HTERT RPE-1 (cell line): ENCODE data around the gene KCTD20.
"Not testable (repeated sequence)": the region's sequence is repeated elsewhere in the genome, so short reads cannot be mapped to it uniquely, and the experiment has no call there.

Source experiments
- in situ Hi-C: fragments of 300-500 bp; cut with MboI; formaldehyde crosslinking; loops from 4 replicates; pipeline ENCODE4 v1.14.3; 2020; ENCODE audit warnings: low sequenced_read_pairs

The KCTD20 gene

DNA sequence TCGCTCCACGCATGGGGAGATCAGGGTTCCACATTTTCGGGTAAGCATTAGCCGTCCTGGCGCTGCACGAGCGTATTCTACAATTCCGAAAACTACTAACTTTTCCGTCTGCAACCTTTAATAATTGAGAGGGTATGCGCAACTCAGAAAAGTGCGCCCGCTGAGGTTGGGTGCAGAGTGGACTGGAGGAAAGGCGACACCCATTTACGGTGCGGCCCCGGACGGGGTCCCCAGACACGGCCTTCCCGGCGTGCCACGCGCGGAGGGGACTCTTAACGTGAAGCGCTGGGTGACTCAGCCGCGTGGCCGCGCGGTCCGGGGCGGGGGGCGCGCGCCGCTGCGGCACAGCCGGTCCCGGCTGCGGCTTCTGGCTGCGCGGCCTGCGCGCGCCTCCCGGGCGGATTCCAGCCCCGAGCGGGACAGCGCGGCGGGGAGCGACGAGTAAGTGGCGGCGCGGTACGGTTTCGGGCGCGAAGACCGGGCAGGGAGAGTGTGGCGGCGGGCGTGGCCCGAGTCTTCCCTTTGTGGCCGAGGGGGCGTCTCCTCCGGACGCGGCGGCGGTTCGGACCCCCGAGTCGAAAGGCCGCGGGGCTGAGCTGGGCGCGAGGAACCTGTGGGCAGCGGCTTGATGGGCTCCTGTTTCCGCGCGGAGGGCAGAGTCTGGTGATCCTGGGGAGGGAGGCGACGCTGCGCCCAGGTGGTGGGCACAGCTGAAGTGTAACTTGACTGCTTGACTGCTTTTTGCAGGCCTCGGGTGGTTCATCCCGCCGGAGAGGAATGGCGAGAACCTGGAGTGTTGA, at the start of gene KCTD20, which contains the start of gene PXT1:
KCTD20 (plus strand) TSS at position 330 of the 800 bp plus-strand sequence. CDS start 27,098 bp downstream, outside the sequence.
PXT1 (minus strand) TSS at position 184 of the 800 bp plus-strand sequence. CDS start 16,772 bp downstream, outside the sequence.
- in situ Hi-C loops = no loop called here

DNA sequence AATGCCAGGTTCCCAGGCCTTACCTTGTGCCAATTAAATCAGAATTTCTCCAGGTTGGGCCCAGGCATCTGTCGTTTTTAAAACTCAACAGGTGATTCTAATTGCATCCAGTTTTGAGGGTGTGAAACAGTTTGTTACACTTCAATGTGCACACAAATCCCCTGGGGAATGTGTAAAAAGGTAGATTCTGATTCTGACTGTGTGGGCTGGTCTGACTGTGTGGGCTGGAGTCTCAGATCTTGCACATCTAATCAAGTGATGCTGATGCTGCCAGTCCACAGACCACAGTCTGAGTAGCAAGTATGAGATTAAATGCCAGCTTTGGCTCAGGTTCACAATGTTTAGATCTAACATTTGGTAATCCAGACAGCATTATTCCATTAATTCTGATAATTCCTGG, 42.8 kb upstream of the KCTD20 start:
- in situ Hi-C loops = no loop called here

- in situ Hi-C loops = no loop called here
Measured at GRCh38 chr6:36402481-36402880, 40.3 kb upstream of the KCTD20 start.

GRCh38 chr6:36404164-36404563, 38.6 kb upstream of the KCTD20 start:
- in situ Hi-C loops = no loop called here

- in situ Hi-C loops = not testable (repeated sequence)
Measured at GRCh38 chr6:36409718-36410117, 33.1 kb upstream of the KCTD20 start.

DNA sequence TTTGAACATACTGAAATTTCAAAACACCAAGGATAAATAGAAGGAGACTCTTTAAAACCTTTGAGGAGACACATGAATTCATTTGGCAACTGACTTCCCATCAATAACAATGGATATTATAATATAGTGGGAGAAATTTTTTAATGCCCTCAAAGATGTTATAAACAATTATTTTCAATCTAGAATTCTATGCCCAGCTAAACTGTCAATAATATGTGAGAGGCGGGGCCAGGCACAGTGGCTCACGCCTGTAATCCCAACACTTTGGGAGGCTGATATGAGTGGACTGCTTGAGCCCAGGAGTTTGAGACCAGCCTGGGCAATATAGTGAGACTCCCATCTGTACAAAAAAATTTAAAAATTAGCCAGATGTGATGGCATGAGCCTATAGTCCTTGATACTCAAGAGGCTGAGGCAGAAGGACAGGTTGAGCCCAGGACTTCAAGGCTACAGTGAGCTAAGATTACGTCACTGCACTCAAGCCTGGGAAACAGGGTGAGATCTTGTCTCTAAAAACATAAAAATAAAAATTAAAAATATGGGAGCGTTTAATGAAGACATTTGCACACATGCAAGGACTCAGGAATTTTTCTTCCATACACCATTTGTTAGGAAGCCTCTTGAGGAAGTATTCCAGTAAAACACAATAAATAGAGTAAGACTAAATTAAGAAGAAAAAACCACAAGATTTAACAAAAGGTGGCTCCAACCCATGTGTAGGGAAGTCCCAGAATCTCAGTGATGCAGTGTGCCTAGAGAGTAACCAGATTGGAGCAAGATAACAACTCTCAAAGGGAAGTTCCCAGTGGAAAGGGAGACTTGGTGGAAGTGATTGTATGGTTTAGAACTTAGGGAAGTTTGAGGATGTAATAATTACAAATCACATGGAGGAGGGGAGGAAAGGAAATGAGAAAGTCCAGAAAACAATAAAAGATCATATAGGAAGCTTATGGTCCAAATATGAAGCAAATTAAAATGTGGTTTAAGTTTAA, 29.0 kb upstream of the KCTD20 start:
- in situ Hi-C loops = no loop called here

- in situ Hi-C loops = no loop called here
Measured at GRCh38 chr6:36414481-36414880, 28.3 kb upstream of the KCTD20 start.

DNA sequence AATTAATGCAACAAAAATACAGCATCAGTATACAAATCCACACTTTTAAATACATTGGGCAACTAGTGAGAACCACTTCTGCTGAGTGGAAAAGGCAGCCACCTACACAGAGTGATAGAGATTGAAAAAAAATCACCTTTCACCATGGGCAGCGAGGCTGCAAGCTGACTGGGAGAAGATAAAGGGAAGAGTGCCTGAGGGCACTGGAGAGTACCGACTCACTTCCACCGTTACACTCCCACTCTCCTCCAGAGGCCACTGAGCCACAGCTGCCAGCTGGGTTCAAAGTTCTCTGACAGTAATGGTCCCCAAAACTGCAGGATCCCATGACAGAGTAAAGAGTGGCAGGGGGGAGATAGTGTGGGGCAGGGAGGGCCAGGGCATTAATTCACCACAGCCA, 24.2 kb upstream of the KCTD20 start:
- in situ Hi-C loops = no loop called here

- in situ Hi-C loops = no loop called here
Measured at GRCh38 chr6:36419310-36419709, 23.5 kb upstream of the KCTD20 start.

DNA sequence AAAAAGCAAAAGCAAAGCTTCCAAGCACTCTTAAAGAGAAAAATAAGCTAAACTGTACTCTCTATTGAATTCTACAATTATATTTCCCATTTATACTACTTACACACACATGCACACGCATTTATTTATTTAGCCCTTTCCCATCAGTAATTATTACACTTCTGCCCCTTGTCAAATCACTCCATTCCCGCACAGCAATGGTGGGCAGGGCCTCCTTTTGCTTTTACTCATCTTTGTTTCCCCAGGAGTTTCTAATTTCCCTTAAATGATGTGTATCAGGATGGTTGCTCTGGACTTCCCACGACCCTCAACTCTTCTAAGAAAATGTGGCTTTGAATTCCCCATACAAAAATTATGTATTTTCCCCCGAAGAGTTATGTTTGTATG, 20.1 kb upstream of the KCTD20 start:
- in situ Hi-C loops = no loop called here

DNA sequence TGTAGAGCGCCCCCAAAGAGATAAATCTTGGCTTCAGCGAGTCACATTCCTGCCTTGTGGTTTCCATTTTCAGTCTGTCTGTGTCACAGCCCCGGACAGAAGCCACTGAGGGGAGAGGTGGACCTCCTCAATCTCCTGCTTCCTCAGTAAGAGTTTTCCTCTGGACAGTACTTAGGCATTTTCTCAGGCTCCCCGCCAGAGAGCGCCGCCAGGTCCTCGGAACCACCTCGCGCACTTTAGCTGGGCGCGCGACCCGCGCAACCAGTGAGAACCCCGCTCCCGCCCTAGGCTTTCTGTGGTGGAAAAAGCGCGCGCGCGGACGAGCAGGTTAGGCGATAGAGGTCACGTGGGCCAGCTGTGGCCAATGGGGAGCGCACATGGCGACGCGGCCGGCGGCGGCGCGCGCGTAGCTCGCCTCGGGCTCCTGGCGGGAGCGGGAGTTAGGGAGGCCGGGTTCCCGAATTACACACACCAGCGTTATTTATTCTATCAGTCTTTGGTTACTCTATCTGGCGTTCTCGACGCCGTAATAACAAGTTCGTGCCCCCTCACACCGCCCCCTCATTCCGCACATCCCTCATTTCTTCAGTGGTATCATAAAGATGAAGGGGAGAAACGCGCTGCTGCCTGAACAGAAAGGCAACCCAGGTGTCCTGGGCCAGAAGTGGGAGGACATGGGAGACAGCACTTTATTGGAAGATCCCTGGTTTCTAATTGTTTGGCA, 19.5 kb upstream of the KCTD20 start:
- in situ Hi-C loops = no loop called here

DNA sequence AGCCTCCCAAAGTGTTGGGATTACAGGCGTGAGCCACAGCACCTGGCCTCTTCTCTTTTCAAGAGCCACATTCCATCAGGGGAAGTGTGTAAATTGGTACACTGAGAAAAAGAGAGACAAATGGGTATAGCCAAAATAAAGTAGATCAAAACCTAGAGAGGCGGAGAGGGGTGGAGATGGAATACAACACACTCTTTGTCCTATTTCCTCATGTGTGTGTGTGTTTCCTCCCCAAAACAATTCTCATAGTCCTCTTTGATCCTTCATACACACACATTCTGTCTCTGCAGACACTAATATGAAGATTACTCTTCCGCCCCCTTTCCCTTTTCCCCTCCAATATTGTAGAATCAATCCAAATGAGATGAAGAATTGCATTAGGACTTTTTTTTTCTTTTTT, 16.2 kb upstream of the KCTD20 start:
- in situ Hi-C loops = no loop called here

DNA sequence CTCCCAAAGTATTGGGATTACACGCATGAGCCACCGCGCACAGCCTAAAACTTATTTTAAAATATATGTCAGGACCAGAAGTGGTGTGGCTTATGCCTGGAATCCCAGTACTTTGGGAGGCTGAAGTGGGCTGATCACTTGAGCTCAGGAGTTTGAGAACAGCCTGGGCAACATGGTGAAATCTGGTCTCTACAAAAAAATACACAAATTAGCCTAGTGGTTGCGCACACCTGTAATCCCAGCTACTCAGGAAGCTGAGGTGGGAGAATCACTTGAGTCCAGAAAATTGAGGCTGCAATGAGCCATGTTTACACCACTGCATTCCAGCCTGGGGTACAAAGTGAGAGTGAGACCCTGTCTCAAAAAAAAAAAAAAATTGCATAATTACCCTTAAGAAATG, 13.9 kb upstream of the KCTD20 start:
- in situ Hi-C loops = no loop called here

- in situ Hi-C loops = no loop called here
Measured at GRCh38 chr6:36430351-36430750, 12.4 kb upstream of the KCTD20 start.

DNA sequence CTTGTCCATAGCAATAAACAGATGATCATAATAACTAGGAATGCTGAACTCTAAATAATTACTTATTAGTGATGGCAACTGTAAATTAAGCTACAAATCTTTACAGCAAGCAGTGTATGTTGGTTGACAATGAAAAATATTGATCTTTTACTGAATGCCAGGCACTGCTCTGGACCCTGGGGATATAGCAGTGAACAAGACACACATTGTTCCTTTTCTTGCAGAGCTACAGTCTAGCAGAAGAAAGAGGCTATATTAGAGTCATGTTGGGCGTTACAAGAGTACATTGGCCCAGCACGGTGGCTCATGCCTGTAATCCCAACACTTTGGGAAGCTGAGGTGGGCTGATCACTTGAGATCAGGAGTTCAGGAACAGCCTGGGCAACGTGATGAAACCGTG, 11.6 kb upstream of the KCTD20 start:
- in situ Hi-C loops = no loop called here

DNA sequence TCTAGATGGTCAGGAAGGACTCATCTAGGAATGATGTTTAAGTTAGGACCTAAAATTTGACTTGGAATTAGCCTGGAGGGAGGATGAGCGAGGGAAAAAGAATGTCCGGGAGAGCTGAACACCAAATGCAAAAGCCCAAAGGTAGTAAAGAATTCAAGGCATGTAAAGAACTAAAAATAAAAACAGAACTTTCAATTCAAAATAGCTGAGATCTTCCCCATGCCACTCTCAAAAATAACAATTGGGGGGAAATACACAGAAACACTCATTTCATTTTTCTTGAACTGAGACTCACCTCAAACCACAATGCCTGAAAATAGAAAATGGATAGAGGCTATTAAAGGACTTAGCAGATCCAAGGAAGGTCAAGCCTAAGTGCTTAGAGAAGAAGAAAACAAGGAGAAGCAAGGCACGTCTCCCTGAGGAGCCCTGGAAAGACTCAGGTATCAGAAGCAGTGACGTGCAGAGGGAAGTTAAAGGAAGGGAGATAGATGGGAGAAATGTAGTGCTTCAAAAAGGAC, 10.6 kb upstream of the KCTD20 start:
- in situ Hi-C loops = no loop called here

DNA sequence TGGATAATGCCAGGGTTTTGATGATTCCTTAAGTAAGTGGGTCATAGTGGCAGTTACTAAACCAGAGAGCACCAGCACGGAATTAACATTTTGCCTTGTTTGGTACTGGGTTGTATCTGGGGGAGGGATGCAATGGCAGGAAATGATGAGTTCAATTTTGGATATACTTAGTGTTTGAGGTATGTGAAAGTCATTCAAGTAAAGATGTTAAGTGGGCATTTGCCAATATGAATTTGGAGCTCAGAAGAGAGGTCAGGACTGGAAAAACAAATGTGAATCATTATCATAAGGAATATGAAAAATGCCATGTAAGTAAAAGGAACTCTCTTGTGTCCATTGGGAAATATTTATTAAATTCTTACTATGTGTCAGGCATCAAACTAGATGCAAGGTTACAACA, 6.3 kb upstream of the KCTD20 start:
- in situ Hi-C loops = no loop called here

GRCh38 chr6:36441307-36441894, 1.4 kb upstream of the KCTD20 start:
- in situ Hi-C loops = no loop called here

DNA sequence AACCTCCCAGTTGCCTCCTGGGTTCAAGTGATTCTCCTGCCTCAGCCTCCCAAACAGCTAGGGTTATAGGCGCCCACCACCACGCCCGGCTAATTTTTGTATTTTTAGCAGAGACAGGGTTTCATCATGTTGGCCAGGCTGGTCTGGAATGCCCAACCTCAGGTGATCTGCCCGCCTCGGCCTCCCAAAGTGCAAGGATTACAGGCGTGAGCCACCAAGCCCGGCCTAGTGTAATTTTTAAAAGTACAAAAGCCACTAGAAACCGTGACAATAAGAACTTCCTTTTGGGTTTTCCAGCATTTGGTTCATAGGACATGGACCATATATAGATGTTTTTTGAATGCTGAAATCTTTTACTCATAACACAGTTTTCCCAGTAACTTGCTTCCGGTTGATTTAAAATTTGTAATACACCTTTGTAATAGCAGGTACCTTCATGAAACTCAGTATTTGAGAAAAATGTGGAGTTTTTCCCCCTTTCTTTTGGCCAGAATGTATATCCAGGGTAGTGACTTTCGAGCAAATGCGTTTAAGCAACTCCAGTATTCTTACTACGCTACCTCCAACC, 613 bp upstream of the KCTD20 start:
- in situ Hi-C loops = no loop called here
